GM12873 (cell line): Measurements from ENCODE around the gene HLA-DMB.

Source experiments
- CTCF ChIP-seq: IDR thresholded peaks from 2 replicates; pipeline ENCODE4 v1.5.1; 2012; ENCODE audit warnings: low read depth, mild to moderate bottlenecking, moderate library complexity, low read length, control low read depth; ENCODE audit not compliant: insufficient read depth; ENCODE audit errors: missing control alignments

HLA-DMB gene

GRCh38 chr6:32982084-32982701, 41.4 kb upstream of the HLA-DMB start:
- no peak for TF ChIP-seq CTCF

- no peak for TF ChIP-seq CTCF
Measured at GRCh38 chr6:32980488-32981038, 39.7 kb upstream of the HLA-DMB start.

GRCh38 chr6:32979720-32980487, 39.1 kb upstream of the HLA-DMB start:
- TF ChIP-seq CTCF = no peak

GRCh38 chr6:32977953-32978324, 37.1 kb upstream of the HLA-DMB start:
- TF ChIP-seq CTCF = no peak

- no peak for TF ChIP-seq CTCF
Measured at GRCh38 chr6:32977272-32977952, 36.6 kb upstream of the HLA-DMB start.

GRCh38 chr6:32976334-32977069, 35.7 kb upstream of the HLA-DMB start:
- no peak for TF ChIP-seq CTCF
